COR-L47 (cell line): Measurements from ENCODE around the gene TNS1.
"Not testable (repeated sequence)": the region's sequence is repeated elsewhere in the genome, so short reads cannot be mapped to it uniquely, and the experiment has no call there.

ENCODE experiments used
- DNase-seq: peaks from one replicate; lab custom pipeline; 2025; lab: John Stamatoyannopoulos, UW

The TNS1 gene

GRCh38 chr2:218029366-218030360, 26.9 kb upstream of the TNS1 start:
- DNase-seq: no peak

DNA sequence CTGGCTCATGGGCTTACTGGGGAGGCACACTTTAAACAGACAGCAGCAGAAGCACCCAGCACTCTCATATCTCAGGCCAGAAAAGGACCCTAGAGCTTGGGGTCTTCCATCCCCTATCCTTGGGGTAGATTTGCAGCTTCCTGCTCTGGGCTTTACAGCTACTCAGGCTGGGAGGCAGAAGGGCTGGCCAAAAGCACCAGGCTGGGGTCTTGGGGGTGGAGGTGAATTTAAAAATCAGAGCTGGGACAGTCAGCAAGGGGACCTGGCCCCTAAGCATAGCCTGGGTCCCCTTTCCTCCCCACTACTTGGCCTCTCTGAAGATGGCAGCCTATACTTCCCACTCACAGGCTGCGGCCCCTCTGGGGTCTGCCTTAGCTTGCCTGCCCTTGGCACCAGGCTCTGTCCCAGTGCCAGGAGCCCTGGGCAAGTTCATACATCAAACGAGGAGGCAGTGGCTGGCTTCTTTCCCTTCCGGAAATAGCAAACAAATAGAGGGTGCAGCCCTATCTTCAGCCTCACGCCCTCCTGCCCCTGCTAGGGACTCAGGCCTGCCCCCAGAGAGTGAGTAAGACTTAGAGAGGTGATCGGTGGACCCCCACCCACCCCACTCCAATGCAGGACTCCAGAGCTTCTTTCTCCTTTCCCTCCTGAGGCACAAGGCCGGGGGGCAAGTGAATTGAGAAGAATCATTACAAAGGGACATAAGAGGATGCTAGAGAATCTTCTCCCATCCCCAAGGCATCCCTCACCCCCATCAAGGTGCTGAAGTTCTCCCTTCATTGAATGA, 26.0 kb upstream of the TNS1 start:
- no peak for DNase-seq

GRCh38 chr2:218028189-218028495, 25.3 kb upstream of the TNS1 start:
- DNase-seq: no peak

- DNase-seq: no peak
Measured at GRCh38 chr2:218027426-218028188, 24.8 kb upstream of the TNS1 start.

GRCh38 chr2:218026676-218027425, 24.1 kb upstream of the TNS1 start:
- no peak for DNase-seq

- no peak for DNase-seq
Measured at GRCh38 chr2:218026244-218026643, 23.4 kb upstream of the TNS1 start.

DNA sequence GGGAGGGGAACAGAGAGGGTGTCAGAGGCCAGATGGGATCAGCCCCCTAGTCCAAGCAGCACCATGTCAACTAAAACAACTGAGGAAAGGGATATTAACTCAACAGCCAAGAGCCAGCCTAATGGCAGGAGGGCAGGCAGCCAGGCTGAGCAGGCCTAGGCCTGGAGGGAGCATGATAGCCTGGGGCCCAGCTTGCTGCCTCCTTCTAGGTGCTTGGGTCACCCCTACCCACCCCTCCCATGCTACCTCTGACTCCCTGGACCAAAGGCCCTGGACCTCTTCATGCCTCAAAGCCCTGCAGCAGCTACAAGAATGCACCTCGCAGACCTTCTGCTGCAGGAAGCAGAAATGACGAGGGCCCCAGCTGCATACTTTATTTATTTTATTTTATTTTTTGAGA, 22.1 kb upstream of the TNS1 start:
- DNase-seq: no peak

- DNase-seq: no peak
Measured at GRCh38 chr2:218024336-218024735, 21.5 kb upstream of the TNS1 start.

DNA sequence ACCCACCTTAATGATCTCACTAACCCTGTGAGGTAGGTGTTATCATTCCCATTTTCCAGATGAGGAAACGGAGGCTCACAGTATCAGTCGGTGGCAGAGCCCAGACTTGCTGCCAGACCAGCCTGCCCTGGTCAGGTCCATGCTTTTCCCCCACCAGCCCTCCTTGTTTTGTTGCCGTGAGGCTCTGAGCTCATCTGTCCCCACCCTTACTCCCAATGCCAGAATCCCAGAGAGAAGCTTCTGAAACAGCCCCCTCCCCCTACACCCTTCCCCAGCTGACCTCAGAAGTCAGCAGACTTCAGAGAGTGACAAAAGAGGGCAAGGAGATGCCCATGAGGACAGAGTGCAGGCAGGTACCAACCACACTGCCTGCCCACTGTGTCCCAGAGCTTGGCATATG, 20.8 kb upstream of the TNS1 start:
- no peak for DNase-seq

- no peak for DNase-seq
Measured at GRCh38 chr2:218022851-218023530, 20.2 kb upstream of the TNS1 start.

DNA sequence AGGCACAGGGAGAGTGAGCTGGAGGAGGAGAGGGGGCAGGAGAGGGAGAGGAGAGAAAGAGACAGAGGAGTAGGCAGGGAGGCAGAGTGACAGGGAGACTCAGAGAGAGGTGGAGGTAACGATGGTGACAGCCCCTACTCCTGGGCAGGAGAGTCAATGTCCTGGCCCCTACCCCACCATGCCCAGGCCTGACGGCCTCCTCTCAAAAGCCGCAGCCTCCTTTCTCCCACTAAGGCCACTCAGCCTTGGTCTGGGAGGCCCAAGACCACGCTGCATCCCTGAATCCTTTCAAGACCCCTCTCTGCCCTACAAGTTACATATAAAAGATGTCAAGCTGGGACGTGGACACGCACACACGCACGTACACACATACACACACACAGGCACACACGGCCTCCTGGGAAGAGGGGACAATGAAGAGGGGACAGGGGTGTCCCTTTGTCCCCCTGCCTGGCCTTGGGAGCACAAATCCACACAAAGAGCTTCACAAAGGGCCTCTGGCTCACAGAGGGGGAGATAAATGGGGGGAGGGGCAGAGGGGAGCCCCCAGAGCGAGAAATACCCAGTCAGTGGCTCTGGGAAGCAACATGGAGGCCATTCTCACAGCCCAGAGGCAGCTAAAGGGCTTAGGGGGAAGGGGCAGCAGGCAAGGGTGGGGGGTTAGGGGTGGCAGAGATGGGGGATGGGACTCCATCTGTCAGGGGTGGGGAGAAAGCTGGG, 19.5 kb upstream of the TNS1 start:
- DNase-seq: no peak

DNA sequence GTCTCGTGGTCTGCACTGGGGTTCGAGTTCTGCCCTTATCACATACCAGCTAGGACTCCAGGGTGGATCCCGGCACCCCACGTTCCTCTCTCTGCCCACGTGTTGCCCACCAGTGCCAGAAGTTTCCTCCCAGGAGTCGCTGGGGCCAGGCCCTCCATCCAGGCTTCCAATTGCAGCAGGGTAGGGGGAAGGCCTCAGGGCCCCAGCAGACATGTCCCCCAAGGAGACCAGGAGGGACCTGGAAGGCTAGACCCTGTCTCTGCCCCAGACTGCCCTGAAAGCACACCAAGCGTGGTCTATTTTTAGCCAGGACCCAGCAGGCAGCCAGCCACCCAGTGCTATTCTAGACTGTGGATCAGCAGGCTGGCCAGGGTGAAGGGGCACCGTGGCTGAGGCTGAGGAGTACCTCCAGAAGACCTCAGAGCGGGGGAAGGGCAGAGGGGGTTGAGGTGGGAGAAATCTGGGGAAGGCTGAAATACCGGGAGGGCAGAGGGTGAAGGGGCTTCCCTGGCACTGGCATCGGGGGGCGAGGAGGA, 18.8 kb upstream of the TNS1 start:
- no peak for DNase-seq

GRCh38 chr2:218020966-218021535, 18.3 kb upstream of the TNS1 start:
- DNase-seq: no peak

DNA sequence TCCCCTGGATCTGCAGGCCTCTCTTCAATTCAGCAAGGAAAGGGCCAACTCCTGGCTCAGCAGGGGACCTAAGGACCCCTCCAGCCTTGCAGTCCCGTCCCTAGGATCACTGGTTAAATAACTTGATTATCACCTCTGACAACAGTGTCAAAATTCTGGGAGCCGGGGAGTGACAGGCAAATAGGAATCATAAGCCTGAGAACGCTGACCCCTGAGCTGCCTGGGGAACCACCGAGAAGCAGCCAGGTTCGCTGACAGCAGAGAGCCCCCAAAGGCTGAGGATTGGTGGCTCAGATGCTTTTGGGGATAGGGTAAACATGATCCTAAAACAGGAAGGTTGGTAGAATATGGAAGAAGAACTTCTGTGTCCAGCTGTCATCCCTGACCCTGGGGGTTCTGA, 17.5 kb upstream of the TNS1 start:
- no peak for DNase-seq

DNA sequence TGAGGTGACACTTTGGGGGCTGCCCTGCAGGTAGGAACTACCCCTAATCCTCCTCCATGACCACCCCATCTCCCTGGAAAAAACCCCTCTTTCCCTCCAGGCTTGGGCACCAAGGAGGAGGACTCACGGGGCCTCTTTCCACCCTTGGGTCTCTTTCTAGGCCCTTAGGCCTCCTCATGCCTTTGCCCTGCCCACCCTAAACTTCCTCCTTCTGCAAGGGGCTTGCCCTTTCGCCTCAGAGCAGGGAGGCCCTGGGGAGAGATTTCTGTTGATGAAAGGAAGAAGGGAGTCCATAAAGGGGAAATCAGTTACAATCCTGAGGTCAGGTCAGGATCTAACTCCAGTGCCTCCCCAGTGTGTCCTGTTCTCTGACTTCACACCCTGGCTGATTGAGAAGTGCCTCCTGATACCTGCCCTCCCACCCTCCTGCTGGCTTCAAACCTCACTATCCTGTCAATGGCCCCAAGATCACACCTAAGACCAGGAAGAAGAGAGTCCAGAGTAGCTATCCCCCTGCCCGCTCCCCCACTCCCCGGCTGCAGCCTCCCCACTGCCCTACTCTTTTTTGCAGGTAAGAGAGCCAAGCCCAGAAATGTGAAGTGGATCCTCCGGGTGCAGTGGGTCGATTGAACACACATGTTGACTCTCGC, 16.7 kb upstream of the TNS1 start:
- no peak for DNase-seq

GRCh38 chr2:218018842-218019125, 16.0 kb upstream of the TNS1 start:
- DNase-seq: not testable (repeated sequence)

DNA sequence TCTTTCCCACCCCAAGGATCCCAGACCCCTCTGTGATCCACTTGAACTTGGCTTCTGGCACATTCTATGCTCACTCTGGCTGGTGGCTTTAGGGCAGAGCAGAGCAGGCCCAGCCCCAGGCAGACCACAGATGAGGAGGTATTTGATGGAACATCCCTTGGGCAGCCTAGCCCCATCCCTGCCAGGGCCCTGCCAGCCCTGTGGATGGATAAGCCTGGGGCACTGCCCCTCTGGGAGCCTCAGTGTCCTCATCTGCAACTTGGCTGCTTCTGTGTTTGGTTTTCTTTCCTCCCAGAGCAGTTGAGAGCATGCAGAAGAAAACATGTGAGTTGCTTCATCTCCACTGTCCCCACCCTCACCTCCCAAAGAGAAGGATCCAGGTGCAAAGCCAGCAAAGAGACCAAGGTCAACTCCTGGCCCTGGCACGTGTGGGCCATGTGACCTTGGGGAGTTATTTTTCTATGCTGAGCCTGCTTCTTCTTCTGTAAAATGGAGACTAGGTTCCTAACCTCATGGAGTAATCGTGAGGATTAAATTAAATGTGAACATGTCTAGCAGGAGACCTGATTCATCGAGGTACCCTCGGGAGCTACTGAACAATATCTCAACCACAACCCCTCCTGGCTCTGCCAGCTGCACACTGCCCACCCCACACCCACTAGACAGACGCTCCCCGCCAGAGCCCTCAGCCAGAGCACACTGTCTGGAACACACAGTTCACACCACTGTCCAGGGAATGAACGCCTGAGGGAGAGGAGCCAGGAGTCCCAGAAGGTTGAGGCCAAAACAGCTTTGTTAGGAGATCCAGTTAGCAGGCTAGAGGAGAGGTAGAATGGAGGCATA, 14.6 kb upstream of the TNS1 start:
- DNase-seq: no peak

DNA sequence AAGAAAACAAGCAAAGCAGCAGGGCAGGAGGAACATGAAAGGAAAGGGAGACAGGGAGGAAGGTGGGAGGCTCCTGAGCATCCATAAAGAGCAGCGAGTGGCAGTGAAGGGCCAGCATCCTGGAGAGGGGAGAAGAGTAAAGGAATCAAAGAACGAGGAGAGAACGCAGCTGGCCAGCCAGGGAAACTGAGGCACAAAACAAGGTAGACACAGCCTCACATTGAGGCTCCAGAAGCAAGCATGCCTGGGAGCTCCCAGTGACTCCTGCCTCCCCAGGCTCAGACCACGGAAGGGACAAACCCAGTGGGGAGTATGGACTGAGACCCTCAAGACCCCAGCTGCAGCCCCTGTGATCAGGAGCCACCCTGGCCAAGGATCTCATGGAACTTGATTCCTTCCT, 14.0 kb upstream of the TNS1 start:
- DNase-seq: no peak
